ENCODE results near the gene DYNLL2.
"Not testable (repeated sequence)": the region's sequence is repeated elsewhere in the genome, so short reads cannot be mapped to it uniquely, and the experiment has no call there.

The DYNLL2 gene

DNA sequence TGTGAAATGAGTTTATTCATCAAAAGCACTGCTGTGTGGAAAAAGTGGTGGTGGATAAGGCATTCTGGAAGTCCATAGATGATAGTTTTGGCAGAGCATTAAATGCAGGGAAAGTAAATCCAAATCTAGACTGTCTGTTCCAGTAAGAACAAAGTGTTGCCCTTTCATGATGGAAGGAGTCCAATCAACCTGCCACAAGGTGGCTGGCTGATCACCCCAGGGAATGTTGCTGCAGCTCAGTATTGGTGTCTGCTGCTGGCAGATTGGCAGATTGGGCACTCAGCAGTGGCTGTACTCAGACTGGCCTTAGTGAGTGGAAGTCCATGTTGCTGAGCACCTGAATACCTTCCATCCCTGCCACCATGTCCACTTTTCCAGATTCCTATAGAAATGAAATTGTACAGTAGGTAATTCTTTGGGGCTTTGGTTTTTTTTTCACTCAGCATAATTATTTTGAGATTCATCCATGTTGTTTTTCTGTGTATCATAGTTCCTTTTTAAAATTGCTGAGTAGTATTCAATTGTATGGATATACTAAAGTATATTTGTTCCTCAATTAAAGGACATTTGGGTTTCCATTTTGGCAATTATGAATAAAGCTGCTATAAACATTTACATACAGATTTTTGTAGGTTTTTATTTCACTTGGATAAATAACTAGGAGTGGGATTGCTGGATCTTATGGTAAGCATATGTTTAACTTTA, 14.3 kb downstream of the DYNLL2 start:
- TF ChIP-seq POLR2AphosphoS5 (IDR thresholded peaks at IDR 0.05; ENCODE audit: low read depth), result no peak
- no peak for TF ChIP-seq GABPA (IDR thresholded peaks at IDR 0.05; ENCODE audit: low read depth)
- TF ChIP-seq, protein P1, sequence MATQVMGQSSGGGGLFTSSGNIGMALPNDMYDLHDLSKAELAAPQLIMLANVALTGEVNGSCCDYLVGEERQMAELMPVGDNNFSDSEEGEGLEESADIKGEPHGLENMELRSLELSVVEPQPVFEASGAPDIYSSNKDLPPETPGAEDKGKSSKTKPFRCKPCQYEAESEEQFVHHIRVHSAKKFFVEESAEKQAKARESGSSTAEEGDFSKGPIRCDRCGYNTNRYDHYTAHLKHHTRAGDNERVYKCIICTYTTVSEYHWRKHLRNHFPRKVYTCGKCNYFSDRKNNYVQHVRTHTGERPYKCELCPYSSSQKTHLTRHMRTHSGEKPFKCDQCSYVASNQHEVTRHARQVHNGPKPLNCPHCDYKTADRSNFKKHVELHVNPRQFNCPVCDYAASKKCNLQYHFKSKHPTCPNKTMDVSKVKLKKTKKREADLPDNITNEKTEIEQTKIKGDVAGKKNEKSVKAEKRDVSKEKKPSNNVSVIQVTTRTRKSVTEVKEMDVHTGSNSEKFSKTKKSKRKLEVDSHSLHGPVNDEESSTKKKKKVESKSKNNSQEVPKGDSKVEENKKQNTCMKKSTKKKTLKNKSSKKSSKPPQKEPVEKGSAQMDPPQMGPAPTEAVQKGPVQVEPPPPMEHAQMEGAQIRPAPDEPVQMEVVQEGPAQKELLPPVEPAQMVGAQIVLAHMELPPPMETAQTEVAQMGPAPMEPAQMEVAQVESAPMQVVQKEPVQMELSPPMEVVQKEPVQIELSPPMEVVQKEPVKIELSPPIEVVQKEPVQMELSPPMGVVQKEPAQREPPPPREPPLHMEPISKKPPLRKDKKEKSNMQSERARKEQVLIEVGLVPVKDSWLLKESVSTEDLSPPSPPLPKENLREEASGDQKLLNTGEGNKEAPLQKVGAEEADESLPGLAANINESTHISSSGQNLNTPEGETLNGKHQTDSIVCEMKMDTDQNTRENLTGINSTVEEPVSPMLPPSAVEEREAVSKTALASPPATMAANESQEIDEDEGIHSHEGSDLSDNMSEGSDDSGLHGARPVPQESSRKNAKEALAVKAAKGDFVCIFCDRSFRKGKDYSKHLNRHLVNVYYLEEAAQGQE (IDR thresholded peaks at IDR 0.05; ENCODE audit: insufficient replicate concordance, low read depth), result no peak
- no peak for TF ChIP-seq SPI1 (IDR thresholded peaks at IDR 0.05; ENCODE audit: borderline replicate concordance, low read depth)
- TF ChIP-seq, protein P2, sequence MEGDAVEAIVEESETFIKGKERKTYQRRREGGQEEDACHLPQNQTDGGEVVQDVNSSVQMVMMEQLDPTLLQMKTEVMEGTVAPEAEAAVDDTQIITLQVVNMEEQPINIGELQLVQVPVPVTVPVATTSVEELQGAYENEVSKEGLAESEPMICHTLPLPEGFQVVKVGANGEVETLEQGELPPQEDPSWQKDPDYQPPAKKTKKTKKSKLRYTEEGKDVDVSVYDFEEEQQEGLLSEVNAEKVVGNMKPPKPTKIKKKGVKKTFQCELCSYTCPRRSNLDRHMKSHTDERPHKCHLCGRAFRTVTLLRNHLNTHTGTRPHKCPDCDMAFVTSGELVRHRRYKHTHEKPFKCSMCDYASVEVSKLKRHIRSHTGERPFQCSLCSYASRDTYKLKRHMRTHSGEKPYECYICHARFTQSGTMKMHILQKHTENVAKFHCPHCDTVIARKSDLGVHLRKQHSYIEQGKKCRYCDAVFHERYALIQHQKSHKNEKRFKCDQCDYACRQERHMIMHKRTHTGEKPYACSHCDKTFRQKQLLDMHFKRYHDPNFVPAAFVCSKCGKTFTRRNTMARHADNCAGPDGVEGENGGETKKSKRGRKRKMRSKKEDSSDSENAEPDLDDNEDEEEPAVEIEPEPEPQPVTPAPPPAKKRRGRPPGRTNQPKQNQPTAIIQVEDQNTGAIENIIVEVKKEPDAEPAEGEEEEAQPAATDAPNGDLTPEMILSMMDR (IDR thresholded peaks at IDR 0.05; ENCODE audit: insufficient read depth, low read length), result no peak
- Histone ChIP-seq H3K27me3 (ENCODE audit: insufficient read depth, poor library complexity, severe bottlenecking) (no peaks in the 10 kb centered on the region), H3K4me3 (replicated peaks; ENCODE audit: insufficient read depth, low read length) (no peak overlapping the region), H3K27ac (replicated peaks) (no peak overlapping the region)
- no peak for DNase-seq (ENCODE audit: low read depth in 1 of 2, low spot score in 1 of 2)

DNA sequence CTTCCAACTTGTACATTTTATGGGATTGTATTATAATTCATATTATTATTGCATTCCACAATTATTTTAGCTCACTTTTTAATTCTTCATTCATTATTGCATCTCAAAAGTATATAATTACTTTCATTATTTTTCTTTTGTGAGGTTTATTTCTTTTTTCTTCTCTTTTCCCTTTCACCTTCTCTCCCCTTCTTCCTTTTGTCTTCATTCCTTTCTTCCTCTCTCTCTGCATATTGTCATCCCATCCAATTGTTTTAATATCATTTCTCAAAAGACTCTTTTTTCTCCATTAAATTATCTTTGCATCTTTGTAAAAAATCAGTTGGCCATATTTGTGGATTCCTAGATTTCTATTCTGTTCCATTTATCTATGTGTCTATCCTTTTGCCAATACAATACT, 17.3 kb downstream of the DYNLL2 start:
- TF ChIP-seq POLR2AphosphoS5 (IDR thresholded peaks at IDR 0.05; ENCODE audit: low read depth) (no peak), GABPA (IDR thresholded peaks at IDR 0.05; ENCODE audit: low read depth) (no peak), SPI1 (IDR thresholded peaks at IDR 0.05; ENCODE audit: borderline replicate concordance, low read depth) (no peak)
- TF ChIP-seq, protein P1 (IDR thresholded peaks at IDR 0.05; ENCODE audit: insufficient replicate concordance, low read depth), result no peak
- TF ChIP-seq, protein P2 (IDR thresholded peaks at IDR 0.05; ENCODE audit: insufficient read depth, low read length), result no peak
- H3K27ac ChIP-seq (replicated peaks), result no peak overlapping the region
- no peak overlapping the region for H3K4me3 ChIP-seq (replicated peaks; ENCODE audit: insufficient read depth, low read length)
- no peaks in the 10 kb centered on the region for H3K27me3 ChIP-seq (ENCODE audit: insufficient read depth, poor library complexity, severe bottlenecking)
- no peak for DNase-seq (ENCODE audit: low read depth in 1 of 2, low spot score in 1 of 2)

DNA sequence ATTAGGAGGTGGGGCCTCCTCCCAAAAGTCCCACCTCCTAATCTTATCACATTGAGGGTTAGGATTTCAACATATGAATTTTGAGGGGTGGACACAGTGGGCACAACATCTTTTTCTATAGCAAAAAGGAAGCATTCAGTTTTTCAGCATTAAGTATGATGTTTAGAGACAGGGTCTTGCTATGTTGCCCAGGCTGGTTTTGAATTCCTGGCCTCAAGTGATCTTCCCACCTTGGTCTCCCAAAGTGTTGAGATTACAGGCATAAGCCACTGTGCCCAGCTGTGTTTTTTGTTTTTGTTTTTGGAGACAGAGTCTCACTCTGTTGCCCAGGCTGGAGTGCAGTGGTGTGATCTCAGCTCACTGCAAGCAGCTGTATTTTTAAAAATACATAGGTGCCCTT, 18.7 kb downstream of the DYNLL2 start:
- H3K27me3 ChIP-seq (ENCODE audit: insufficient read depth, poor library complexity, severe bottlenecking); H3K27ac ChIP-seq (replicated peaks); H3K4me3 ChIP-seq (replicated peaks; ENCODE audit: insufficient read depth, low read length); DNase-seq (ENCODE audit: low read depth in 1 of 2, low spot score in 1 of 2): not testable (repeated sequence)

DNA sequence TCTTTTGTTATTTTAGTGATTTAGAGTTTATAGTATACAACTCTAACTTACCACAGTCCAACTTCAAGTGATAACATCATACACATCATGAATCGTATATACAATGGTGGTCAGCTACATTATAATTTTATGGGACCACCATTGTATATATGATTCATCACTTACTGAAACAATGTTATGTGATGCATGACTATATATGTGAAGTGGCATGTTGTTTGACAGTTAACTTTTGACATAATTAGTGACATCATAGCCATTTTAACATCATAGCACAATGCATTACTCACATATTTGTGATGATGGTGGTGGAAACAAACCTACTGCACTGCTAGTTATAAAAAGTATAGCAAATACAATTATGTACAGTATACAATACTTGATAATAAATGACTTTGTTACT, 21.9 kb downstream of the DYNLL2 start:
- no peak overlapping the region for H3K27ac ChIP-seq (replicated peaks)
- TF ChIP-seq GABPA (IDR thresholded peaks at IDR 0.05; ENCODE audit: low read depth) (no peak), POLR2AphosphoS5 (IDR thresholded peaks at IDR 0.05; ENCODE audit: low read depth) (no peak), SPI1 (IDR thresholded peaks at IDR 0.05; ENCODE audit: borderline replicate concordance, low read depth) (no peak)
- TF ChIP-seq, protein P2 (IDR thresholded peaks at IDR 0.05; ENCODE audit: insufficient read depth, low read length), result no peak
- TF ChIP-seq, protein P1 (IDR thresholded peaks at IDR 0.05; ENCODE audit: insufficient replicate concordance, low read depth), result no peak
- H3K27me3 ChIP-seq (ENCODE audit: insufficient read depth, poor library complexity, severe bottlenecking), result no peaks in the 10 kb centered on the region
- DNase-seq (ENCODE audit: low read depth in 1 of 2, low spot score in 1 of 2), result no peak
- no peak overlapping the region for H3K4me3 ChIP-seq (replicated peaks; ENCODE audit: insufficient read depth, low read length)
